HEK293 (cell line): ENCODE data around the gene MBP.

ENCODE experiments used
- CTCF ChIP-seq: fragments of 450-650 bp; formaldehyde crosslinking; IDR thresholded peaks from 2 replicates; pipeline ENCODE4 v1.5.1; 2016; ENCODE audit warnings: missing biosample characterization, missing genetic modification characterization
- GLI4 ChIP-seq: fragments of 450-650 bp; formaldehyde crosslinking; IDR thresholded peaks from 2 replicates; pipeline ENCODE4 v1.5.1; 2016; ENCODE audit warnings: missing biosample characterization, missing genetic modification characterization
- PATZ1 ChIP-seq: fragments of 450-650 bp; formaldehyde crosslinking; IDR thresholded peaks from 2 replicates; pipeline ENCODE4 v1.5.1; 2016; ENCODE audit warnings: missing biosample characterization, missing genetic modification characterization
- PRDM4 ChIP-seq: fragments of 450-650 bp; formaldehyde crosslinking; IDR thresholded peaks from 2 replicates; pipeline ENCODE4 v1.5.1; 2017; ENCODE audit warnings: missing biosample characterization, missing genetic modification characterization
- REST ChIP-seq: fragments of 450-650 bp; formaldehyde crosslinking; IDR thresholded peaks from 2 replicates; pipeline ENCODE4 v1.5.1; 2016; ENCODE audit warnings: missing biosample characterization, missing genetic modification characterization
- SETDB1 ChIP-seq: IDR thresholded peaks from one replicate; pipeline ENCODE4 v1.6.1; 2017; ENCODE audit warnings: mild to moderate bottlenecking, low read length, moderate library complexity, mixed read lengths; ENCODE audit not compliant: insufficient read length
- ZNF24 ChIP-seq: fragments of 450-650 bp; formaldehyde crosslinking; IDR thresholded peaks from 2 replicates; pipeline ENCODE4 v1.5.1; 2016; ENCODE audit warnings: missing biosample characterization, missing genetic modification characterization
- ZNF335 ChIP-seq: fragments of 450-650 bp; formaldehyde crosslinking; conservative IDR thresholded peaks from 2 replicates; pipeline ENCODE4 v1.5.1; 2016; ENCODE audit warnings: missing biosample characterization, missing genetic modification characterization

GRCh38 chr18:76983613-76984051, 149.0 kb downstream of the MBP start:
- TF ChIP-seq CTCF (tag by site-specific recombination) (no peak), REST (tag by site-specific recombination) (no peak), SETDB1 (no peak), GLI4 (no peak), ZNF335 (tag by site-specific recombination) (no peak), PRDM4 (tag by site-specific recombination) (no peak), ZNF24 (tag by site-specific recombination) (no peak), PATZ1 (tag by site-specific recombination) (no peak)
